K562 (cell line): ENCODE measurements around the gene SIGLEC6. TPM values are rescaled to one million over a fixed set of nuclear protein-coding genes. Genes with fewer than 3 reads are reported as not detected.

ENCODE experiments used
- ATF7 ChIP-seq: fragments of 450-650 bp; IDR thresholded peaks from 2 replicates; pipeline ENCODE4 v1.7.1; 2014; ENCODE audit warnings: mild to moderate bottlenecking, moderate library complexity
- GTF2F1 ChIP-seq: IDR thresholded peaks from 2 replicates; pipeline ENCODE4 v1.6.1; 2011; ENCODE audit warnings: low read depth, low read length, improper control_type of control experiment
- HLTF ChIP-seq: fragments of 450-650 bp; IDR thresholded peaks from 2 replicates; pipeline ENCODE4 v1.6.1; 2016
- MCM7 ChIP-seq, 2 experiments: fragments of 450-650 bp; IDR thresholded peaks; 2 replicates each; pipeline ENCODE4 v1.6.1; 2016 to 2018
- MYC ChIP-seq, 2 experiments: fragments of 250-450 bp in 1 of 2; sonication (Bioruptor Pico) in 1 of 2; IDR thresholded peaks; 2 replicates each; pipeline versions ENCODE4 v1.5.1 to v1.6.1; 2012 to 2021; ENCODE audit warnings: low read depth in 2 of 2, borderline replicate concordance in 1 of 2, improper control_type of control experiment in 1 of 2, low read length in 1 of 2, mild to moderate bottlenecking in 1 of 2, moderate library complexity in 1 of 2
- NBN ChIP-seq: fragments of 450-650 bp; IDR thresholded peaks from 2 replicates; pipeline ENCODE4 v1.6.1; 2016; ENCODE audit warnings: low read depth, mild to moderate bottlenecking
- TRIM28 ChIP-seq: fragments of 450-650 bp; IDR thresholded peaks from 2 replicates; pipeline ENCODE4 v1.6.1; 2017
- ZBTB40 ChIP-seq, 2 experiments: fragments of 450-650 bp in 1 of 2; sonication (generic) in 1 of 2; formaldehyde crosslinking in 1 of 2; IDR thresholded peaks; 2 replicates each; pipeline versions ENCODE4 v1.7.1 to v1.9.0; 2016 to 2022; ENCODE audit warnings: inconsistent platforms in 1 of 2, mild to moderate bottlenecking in 1 of 2, missing genetic modification reagents in 1 of 2
- ZNF239 ChIP-seq: fragments of 250-450 bp; sonication (Bioruptor Pico); IDR thresholded peaks from 2 replicates; pipeline ENCODE4 v1.4.0; 2020; ENCODE audit warnings: mild to moderate bottlenecking
- ZNF695 ChIP-seq: fragments of 450-650 bp; formaldehyde crosslinking; IDR thresholded peaks from 2 replicates; pipeline ENCODE4 v1.4.0; 2020; ENCODE audit warnings: mild to moderate bottlenecking, moderate library complexity
- polyA plus RNA-seq, 8 experiments: library from polyadenylated mRNA; depleted of rRNA in 4 of 8; stranded (reverse) in 5 of 8; unstranded in 3 of 8; fragments of >200 nt; fragmentation: Nextera tagmentation in 2 of 8; fragmentation: Illumina TruSeq in 1 of 8; extraction: Ambion mirVana in 2 of 8; extraction: Trizol in 1 of 8; gene quantifications; 2 replicates each; pipeline versions ENCODE4 v1.2.1 to v1.2.3, GENCODE V29; 2011 to 2014; ENCODE audit warnings: inconsistent platforms in 1 of 8, missing spikeins in 1 of 8
- total RNA-seq, 7 experiments: library from RNA; depleted of rRNA in 6 of 7; stranded (reverse); fragments of >200 nt in 6 of 7; fragmentation: Illumina TruSeq in 2 of 7; extraction: Trizol in 2 of 7; gene quantifications; 2 replicates each; pipeline versions ENCODE4 v1.2.1 to v1.2.3, GENCODE V29; 2011 to 2021; ENCODE audit warnings: low replicate concordance in 1 of 7
- TF ChIP-seq, protein P1 (sequence below): fragments of 250-450 bp; sonication (Bioruptor Pico); IDR thresholded peaks from 2 replicates; pipeline ENCODE4 v1.8.0; 2022; ENCODE audit warnings: moderate library complexity, mild to moderate bottlenecking, inconsistent platforms
- TF ChIP-seq, protein P2 (sequence below): IDR thresholded peaks from 3 replicates; pipeline ENCODE4 v1.6.1; 2011; ENCODE audit warnings: borderline replicate concordance, mild to moderate bottlenecking; ENCODE audit not compliant: insufficient read length, insufficient read depth

The SIGLEC6 gene
- total and polyA plus RNA-seq, 9 of the 15 experiments (the other 6 are each of a cell fraction or from before 2014, with no cell fraction given): 0.03 to 17.5 (median 0.71) TPM

DNA sequence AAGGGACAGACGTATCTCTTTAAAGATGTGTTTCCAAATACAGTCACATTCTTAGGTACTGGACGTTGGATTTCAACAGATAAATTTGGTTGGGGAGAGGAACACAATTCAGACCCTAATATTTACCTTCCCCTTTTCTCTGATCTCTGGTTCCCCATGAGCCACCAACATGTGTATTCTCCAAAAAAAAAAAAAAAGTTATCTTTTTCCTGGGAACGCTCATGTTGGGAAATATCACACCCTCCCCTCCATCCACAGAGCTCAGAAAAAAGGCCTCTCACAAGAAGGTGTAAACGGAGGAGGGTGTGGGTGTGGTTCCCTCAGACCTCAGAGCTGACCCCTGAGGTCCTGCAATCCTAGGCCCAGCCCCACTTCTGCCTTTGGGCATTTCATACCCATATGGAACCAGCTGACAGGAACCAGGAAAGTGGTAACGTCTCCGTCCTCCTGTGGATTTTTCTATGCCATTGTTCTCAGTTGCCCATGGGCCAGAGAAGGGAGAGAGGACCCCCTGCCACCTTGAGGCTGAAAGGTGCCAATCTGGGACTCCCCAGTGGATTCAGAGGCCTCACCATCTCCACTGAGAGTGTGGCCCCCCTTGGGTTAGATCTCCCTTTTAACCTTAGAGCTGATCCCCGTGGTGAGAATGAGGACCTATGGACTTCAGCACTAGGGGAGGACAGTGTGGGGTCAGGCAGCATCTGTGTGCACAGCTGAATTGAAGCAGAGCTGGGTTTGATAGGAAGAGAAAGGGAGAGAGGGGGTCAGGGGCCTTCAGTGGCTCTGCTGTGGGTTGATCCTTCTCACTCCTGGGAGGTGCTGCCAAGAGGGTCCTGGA lies 21.4 kb downstream of the SIGLEC6 start (continued):
- TF ChIP-seq HLTF (no peak), GTF2F1 (no peak), MCM7 (IDR thresholded peaks at IDR 0.05) (no peak), MYC (IDR thresholded peaks at IDR 0.05; ENCODE audit: low read depth, low read length) (no peak), MYC (CRISPR knock-in tag; IDR thresholded peaks at IDR 0.05; ENCODE audit: borderline replicate concordance, low read depth) (no peak), ZNF695 (CRISPR knock-in tag) (no peak), NBN (no peak), ZBTB40 (IDR thresholded peaks at IDR 0.05) (no peak), ZBTB40 (CRISPR knock-in tag; IDR thresholded peaks at IDR 0.05) (no peak), ZNF239 (no peak), ATF7 (no peak), TRIM28 (no peak)
- TF ChIP-seq, protein P1, sequence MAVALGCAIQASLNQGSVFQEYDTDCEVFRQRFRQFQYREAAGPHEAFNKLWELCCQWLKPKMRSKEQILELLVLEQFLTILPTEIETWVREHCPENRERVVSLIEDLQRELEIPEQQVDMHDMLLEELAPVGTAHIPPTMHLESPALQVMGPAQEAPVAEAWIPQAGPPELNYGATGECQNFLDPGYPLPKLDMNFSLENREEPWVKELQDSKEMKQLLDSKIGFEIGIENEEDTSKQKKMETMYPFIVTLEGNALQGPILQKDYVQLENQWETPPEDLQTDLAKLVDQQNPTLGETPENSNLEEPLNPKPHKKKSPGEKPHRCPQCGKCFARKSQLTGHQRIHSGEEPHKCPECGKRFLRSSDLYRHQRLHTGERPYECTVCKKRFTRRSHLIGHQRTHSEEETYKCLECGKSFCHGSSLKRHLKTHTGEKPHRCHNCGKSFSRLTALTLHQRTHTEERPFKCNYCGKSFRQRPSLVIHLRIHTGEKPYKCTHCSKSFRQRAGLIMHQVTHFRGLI: no peak
- TF ChIP-seq, protein P2, sequence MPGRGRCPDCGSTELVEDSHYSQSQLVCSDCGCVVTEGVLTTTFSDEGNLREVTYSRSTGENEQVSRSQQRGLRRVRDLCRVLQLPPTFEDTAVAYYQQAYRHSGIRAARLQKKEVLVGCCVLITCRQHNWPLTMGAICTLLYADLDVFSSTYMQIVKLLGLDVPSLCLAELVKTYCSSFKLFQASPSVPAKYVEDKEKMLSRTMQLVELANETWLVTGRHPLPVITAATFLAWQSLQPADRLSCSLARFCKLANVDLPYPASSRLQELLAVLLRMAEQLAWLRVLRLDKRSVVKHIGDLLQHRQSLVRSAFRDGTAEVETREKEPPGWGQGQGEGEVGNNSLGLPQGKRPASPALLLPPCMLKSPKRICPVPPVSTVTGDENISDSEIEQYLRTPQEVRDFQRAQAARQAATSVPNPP: no peak
